Stimulated activated CD4-positive, alpha-beta T cell treated with anti-CD3 and anti-CD28 coated beads, TNF-alpha, amount 100 ng/mL, for 24 hours (primary cell): ENCODE data around the gene CACNG7.
"Not testable (repeated sequence)": the region's sequence is repeated elsewhere in the genome, so short reads cannot be mapped to it uniquely, and the experiment has no call there.

Source experiments
- DNase-seq, 3 experiments: peaks; one replicate each; pipeline ENCODE4 v3.0.0-alpha.2; 2020; ENCODE audit warnings: low read depth in 3 of 3

Gene CACNG7

GRCh38 chr19:53906211-53907192, 2.6 kb upstream of the CACNG7 start:
- peak; percentile 38 to 63 (median 44) for DNase-seq

GRCh38 chr19:53907193-53907581, 1.9 kb upstream of the CACNG7 start:
- DNase-seq: no peak

GRCh38 chr19:53907690-53908089, 1.4 kb upstream of the CACNG7 start:
- DNase-seq: no peak

- peak; percentile 22 to 59 (median 35) for DNase-seq
Observed at GRCh38 chr19:53908106-53908934, 758 bp upstream of the CACNG7 start.

- DNase-seq: no peak
Observed at GRCh38 chr19:53909471-53910169, 542 bp downstream of the CACNG7 start.

- DNase-seq: no peak
Observed at GRCh38 chr19:53910170-53910518, 1.1 kb downstream of the CACNG7 start.

GRCh38 chr19:53912653-53913052, 3.6 kb downstream of the CACNG7 start:
- DNase-seq: peak in 1 of 3 experiments; percentile 18

GRCh38 chr19:53915000-53915399, 5.9 kb downstream of the CACNG7 start:
- no peak for DNase-seq

GRCh38 chr19:53916004-53916403, 6.9 kb downstream of the CACNG7 start:
- DNase-seq: no peak

GRCh38 chr19:53917356-53917755, 8.3 kb downstream of the CACNG7 start:
- no peak for DNase-seq

GRCh38 chr19:53927739-53928138, 18.7 kb downstream of the CACNG7 start:
- DNase-seq: peak in 1 of 3 experiments; percentile 15

- no peak for DNase-seq
Observed at GRCh38 chr19:53936029-53936428, 27.0 kb downstream of the CACNG7 start.

- peak in 1 of 3 experiments; percentile 14 for DNase-seq
Observed at GRCh38 chr19:53942001-53942786, 33.1 kb downstream of the CACNG7 start.

GRCh38 chr19:53944416-53944815, 35.3 kb downstream of the CACNG7 start:
- DNase-seq: no peak

GRCh38 chr19:53944933-53945332, 35.9 kb downstream of the CACNG7 start:
- DNase-seq: no peak

- no peak for DNase-seq
Observed at GRCh38 chr19:53945441-53945840, 36.4 kb downstream of the CACNG7 start.

GRCh38 chr19:53945998-53946397, 36.9 kb downstream of the CACNG7 start:
- no peak for DNase-seq

- DNase-seq: no peak
Observed at GRCh38 chr19:53947624-53948023, 38.5 kb downstream of the CACNG7 start.

GRCh38 chr19:53948611-53949010, 39.5 kb downstream of the CACNG7 start:
- DNase-seq: not testable (repeated sequence)

GRCh38 chr19:53951436-53951835, 42.4 kb downstream of the CACNG7 start:
- no peak for DNase-seq

GRCh38 chr19:53951947-53952346, 42.9 kb downstream of the CACNG7 start:
- no peak for DNase-seq
